Fibroblast of lung (primary cell): ENCODE results near the gene URB2. TPM values are rescaled to one million over a fixed set of nuclear protein-coding genes. Genes with fewer than 3 reads are reported as not detected.
A peak's percentile ranks its signal among the peaks of the same experiment; 100 is the strongest.

Experiments used
- DNase-seq, 2 donors: peaks; one replicate each; pipeline versions ENCODE4 v3.0.0 to v3.0.0-alpha.2; 2010; ENCODE audit warnings: low read depth in 2 of 2
- H2AFZ ChIP-seq: 2 replicates; pipeline ENCODE4 v1.5.1; 2012; ENCODE audit warnings: low read length, control low read depth, inconsistent platforms
- H3K27ac ChIP-seq: 2 replicates; pipeline ENCODE4 v1.5.1; 2011; ENCODE audit warnings: low read length, control low read depth; ENCODE audit not compliant: insufficient read depth
- H3K27me3 ChIP-seq: 2 replicates; pipeline ENCODE4 v1.5.1; 2011; ENCODE audit warnings: mild to moderate bottlenecking, low read length; ENCODE audit not compliant: control insufficient read depth, insufficient read depth
- H3K36me3 ChIP-seq: 2 replicates; pipeline ENCODE4 v1.5.1; 2011; ENCODE audit warnings: low read length; ENCODE audit not compliant: control insufficient read depth, insufficient read depth
- H3K4me1 ChIP-seq: 2 replicates; pipeline ENCODE4 v1.5.1; 2011; ENCODE audit warnings: low read length; ENCODE audit not compliant: control insufficient read depth, insufficient read depth; ENCODE audit errors: extremely low read depth
- H3K4me2 ChIP-seq: 2 replicates; pipeline ENCODE4 v1.5.1; 2011; ENCODE audit warnings: low read length, control low read depth; ENCODE audit not compliant: insufficient read depth; ENCODE audit errors: extremely low read depth
- H3K4me3 ChIP-seq, 4 experiments: fragments of 200-600 bp in 1 of 4; sonication (generic) in 1 of 4; replicated peaks in 1 of 4; 2 replicates each; pipeline ENCODE4 v1.5.1; 2011 to 2016; ENCODE audit warnings: low read length in 4 of 4, low read depth in 3 of 4, mild to moderate bottlenecking in 3 of 4, control low read depth in 2 of 4, inconsistent platforms in 1 of 4, mixed read lengths in 1 of 4; ENCODE audit not compliant: insufficient read depth in 1 of 4; ENCODE audit errors: control extremely low read depth in 1 of 4
- H3K79me2 ChIP-seq: 2 replicates; pipeline ENCODE4 v1.5.1; 2012; ENCODE audit warnings: mild to moderate bottlenecking, low read length, inconsistent platforms; ENCODE audit not compliant: control insufficient read depth, insufficient read depth
- H3K9ac ChIP-seq: 2 replicates; pipeline ENCODE4 v1.5.1; 2011; ENCODE audit warnings: mild to moderate bottlenecking, low read length, control low read depth; ENCODE audit not compliant: insufficient read depth
- H3K9me3 ChIP-seq: 2 replicates; pipeline ENCODE4 v1.5.1; 2012; ENCODE audit warnings: low read depth, low read length; ENCODE audit not compliant: control insufficient read depth, insufficient read depth
- H4K20me1 ChIP-seq: 2 replicates; pipeline ENCODE4 v1.5.1; 2011; ENCODE audit warnings: low read length; ENCODE audit not compliant: control insufficient read depth, insufficient read depth; ENCODE audit errors: extremely low read depth
- EZH2 ChIP-seq: IDR thresholded peaks from 2 replicates; pipeline ENCODE4 v1.5.1; 2012; ENCODE audit warnings: low read length, control low read depth, mild to moderate bottlenecking; ENCODE audit errors: missing control alignments
- polyA plus RNA-seq, 2 donors: library from polyadenylated mRNA; depleted of rRNA in 1 of 2; stranded (reverse) in 1 of 2; unstranded in 1 of 2; fragments of >200 nt; gene quantifications; 2 replicates each; pipeline ENCODE4 v1.2.1, GENCODE V29; 2011 to 2012; ENCODE audit warnings: missing spikeins in 1 of 2
- total RNA-seq: library from RNA; depleted of rRNA; stranded (reverse); fragments of >200 nt; gene quantifications from 2 replicates; pipeline ENCODE4 v1.2.1, GENCODE V29; 2014
- TF ChIP-seq, protein P1 (sequence below), 2 donors: IDR thresholded peaks in 1 of 2; conservative IDR thresholded peaks in 1 of 2; 1 replicate in 1 of 2; 2 replicates in 1 of 2; pipeline ENCODE4 v1.5.1; 2011 to 2012; ENCODE audit warnings: low read length in 2 of 2, control low read depth in 1 of 2, inconsistent platforms in 1 of 2, low read depth in 1 of 2, mild to moderate bottlenecking in 1 of 2

Gene URB2
- total and polyA plus RNA-seq, 2 donors (not counting 1 experiment from before 2014, with no cell fraction given): 5.2 to 8.8 TPM

DNA sequence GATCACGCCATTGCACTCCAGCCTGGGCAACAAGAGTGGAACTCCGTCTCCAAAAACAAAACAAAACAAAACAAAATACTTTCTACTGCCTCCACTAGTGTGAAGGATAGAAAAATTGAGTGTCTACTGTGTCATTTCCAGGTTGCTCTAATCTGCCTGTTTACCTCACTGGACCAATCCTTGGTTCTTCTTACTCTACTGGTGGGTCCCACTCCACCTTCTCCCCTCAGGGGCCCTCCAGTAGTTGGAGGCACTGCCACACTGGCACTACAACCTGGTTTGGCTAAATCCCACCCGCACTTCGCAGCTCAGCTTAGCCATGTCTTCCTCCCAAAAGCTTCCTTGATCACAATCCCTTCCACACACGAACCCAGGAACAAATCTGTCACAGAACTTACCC lies 2.8 kb upstream of the URB2 start:
- no peak overlapping the region for H2AFZ ChIP-seq

DNA sequence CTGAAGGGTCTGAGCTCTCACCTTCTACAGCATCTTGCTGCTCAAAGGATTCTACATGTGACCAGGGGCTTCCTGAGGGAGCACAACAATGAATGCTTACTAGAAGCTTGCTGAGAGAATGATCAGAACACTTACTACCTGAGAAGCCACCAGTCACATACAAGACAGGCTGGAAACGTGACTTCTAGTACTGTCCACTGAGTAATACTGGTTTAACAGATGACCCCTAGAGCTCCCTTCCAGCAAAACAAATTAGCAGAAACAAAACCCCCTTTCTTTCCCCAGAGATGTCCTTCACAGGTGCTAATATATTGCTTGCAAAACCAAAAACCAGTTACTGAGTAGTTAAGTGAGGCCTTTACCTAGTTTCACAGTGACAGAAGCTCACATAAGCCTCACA lies 2.2 kb upstream of the URB2 start:
- H3K4me2 ChIP-seq: no peak overlapping the region
- no peak for TF ChIP-seq EZH2
- TF ChIP-seq, protein P1, sequence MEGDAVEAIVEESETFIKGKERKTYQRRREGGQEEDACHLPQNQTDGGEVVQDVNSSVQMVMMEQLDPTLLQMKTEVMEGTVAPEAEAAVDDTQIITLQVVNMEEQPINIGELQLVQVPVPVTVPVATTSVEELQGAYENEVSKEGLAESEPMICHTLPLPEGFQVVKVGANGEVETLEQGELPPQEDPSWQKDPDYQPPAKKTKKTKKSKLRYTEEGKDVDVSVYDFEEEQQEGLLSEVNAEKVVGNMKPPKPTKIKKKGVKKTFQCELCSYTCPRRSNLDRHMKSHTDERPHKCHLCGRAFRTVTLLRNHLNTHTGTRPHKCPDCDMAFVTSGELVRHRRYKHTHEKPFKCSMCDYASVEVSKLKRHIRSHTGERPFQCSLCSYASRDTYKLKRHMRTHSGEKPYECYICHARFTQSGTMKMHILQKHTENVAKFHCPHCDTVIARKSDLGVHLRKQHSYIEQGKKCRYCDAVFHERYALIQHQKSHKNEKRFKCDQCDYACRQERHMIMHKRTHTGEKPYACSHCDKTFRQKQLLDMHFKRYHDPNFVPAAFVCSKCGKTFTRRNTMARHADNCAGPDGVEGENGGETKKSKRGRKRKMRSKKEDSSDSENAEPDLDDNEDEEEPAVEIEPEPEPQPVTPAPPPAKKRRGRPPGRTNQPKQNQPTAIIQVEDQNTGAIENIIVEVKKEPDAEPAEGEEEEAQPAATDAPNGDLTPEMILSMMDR (conservative IDR thresholded peaks at IDR 0.05 in 1 of 2, IDR thresholded peaks at IDR 0.05 in 1 of 2; ENCODE audit: low read depth in 1 of 2, low read length in 2 of 2): no peak

More for the DNA sequence above, 2.8 kb upstream of the URB2 start:
- no peak for DNase-seq
- H4K20me1 ChIP-seq: no peaks in the 10 kb centered on the region
- H3K79me2 ChIP-seq: peaks cover 83% of the 10 kb centered on the region
- no peak overlapping the region for H3K4me3 ChIP-seq
- no peak overlapping the region for H3K27ac ChIP-seq
- no peak overlapping the region for H3K9ac ChIP-seq
- H3K27me3 ChIP-seq: no peaks in the 10 kb centered on the region
- H3K36me3 ChIP-seq: no peaks in the 10 kb centered on the region
- H3K9me3 ChIP-seq: no peaks in the 10 kb centered on the region
- TF ChIP-seq, protein P1 (conservative IDR thresholded peaks at IDR 0.05 in 1 of 2, IDR thresholded peaks at IDR 0.05 in 1 of 2; ENCODE audit: low read depth in 1 of 2, low read length in 2 of 2): no peak
- no peak for TF ChIP-seq EZH2
- H3K4me2 ChIP-seq: no peak overlapping the region
- peaks cover 2% of the 10 kb centered on the region for H3K4me1 ChIP-seq

DNA sequence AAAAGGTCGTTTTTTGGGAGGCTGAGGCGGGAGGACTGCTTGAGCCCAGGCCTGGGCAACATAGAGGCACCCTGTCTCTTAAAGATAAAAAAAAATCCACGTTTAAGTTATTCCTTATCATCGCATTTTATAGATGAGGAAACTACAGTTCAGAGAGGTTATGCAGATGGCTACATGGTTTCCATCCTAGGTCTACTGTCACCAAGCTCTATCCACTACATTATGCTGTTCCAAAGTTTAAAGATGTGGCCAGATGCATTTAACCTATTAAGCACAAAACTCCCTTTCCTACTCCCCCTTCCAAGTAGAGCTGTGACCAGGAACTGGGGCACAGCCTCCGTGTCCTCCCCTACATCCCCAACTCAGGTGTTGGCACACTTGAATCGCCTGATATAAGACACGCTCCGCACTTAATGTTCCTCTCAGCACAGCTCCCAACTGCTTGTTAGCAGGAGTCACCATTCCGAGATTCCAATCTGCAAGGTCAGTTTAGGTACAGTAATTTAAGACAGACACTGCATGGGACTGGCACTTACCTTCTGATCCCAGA lies 1.5 kb upstream of the URB2 start:
- H4K20me1 ChIP-seq: no peaks in the 10 kb centered on the region
- no peak overlapping the region for H2AFZ ChIP-seq
- H3K9me3 ChIP-seq: no peaks in the 10 kb centered on the region

More for the DNA sequence above, 2.2 kb upstream of the URB2 start:
- Histone ChIP-seq H3K4me1 (peaks cover 4% of the 10 kb centered on the region), H3K36me3 (no peaks in the 10 kb centered on the region), H3K27me3 (no peaks in the 10 kb centered on the region), H3K79me2 (peaks cover 83% of the 10 kb centered on the region), H2AFZ (no peak overlapping the region), H3K9me3 (no peaks in the 10 kb centered on the region), H4K20me1 (no peaks in the 10 kb centered on the region), H3K4me3 (no peak overlapping the region), H3K9ac (no peak overlapping the region), H3K27ac (no peak overlapping the region)
- no peak for DNase-seq

More for the DNA sequence above, 1.5 kb upstream of the URB2 start:
- Histone ChIP-seq H3K4me1 (peaks cover 4% of the 10 kb centered on the region), H3K27me3 (no peaks in the 10 kb centered on the region), H3K36me3 (no peaks in the 10 kb centered on the region), H3K27ac (peak overlapping the region; percentile 51), H3K79me2 (peaks cover 83% of the 10 kb centered on the region), H3K4me2 (peak overlapping the region; percentile 97), H3K4me3 (peak overlapping the region; percentile 80 to 95 (median 84)), H3K9ac (no peak overlapping the region)
- DNase-seq: no peak
- no peak for TF ChIP-seq EZH2
